GM19397 (cell line): ENCODE measurements around the gene HMGB3.
"Not testable (repeated sequence)": the region's sequence is repeated elsewhere in the genome, so short reads cannot be mapped to it uniquely, and the experiment has no call there.

ENCODE experiments used
- ATAC-seq: cut with Tn5 transposase; IDR thresholded peaks from one replicate; pipeline ENCODE4 v1.9.1; 2021; ENCODE audit warnings: mild to moderate bottlenecking, moderate library complexity; ENCODE audit not compliant: unreplicated experiment

The HMGB3 gene

DNA sequence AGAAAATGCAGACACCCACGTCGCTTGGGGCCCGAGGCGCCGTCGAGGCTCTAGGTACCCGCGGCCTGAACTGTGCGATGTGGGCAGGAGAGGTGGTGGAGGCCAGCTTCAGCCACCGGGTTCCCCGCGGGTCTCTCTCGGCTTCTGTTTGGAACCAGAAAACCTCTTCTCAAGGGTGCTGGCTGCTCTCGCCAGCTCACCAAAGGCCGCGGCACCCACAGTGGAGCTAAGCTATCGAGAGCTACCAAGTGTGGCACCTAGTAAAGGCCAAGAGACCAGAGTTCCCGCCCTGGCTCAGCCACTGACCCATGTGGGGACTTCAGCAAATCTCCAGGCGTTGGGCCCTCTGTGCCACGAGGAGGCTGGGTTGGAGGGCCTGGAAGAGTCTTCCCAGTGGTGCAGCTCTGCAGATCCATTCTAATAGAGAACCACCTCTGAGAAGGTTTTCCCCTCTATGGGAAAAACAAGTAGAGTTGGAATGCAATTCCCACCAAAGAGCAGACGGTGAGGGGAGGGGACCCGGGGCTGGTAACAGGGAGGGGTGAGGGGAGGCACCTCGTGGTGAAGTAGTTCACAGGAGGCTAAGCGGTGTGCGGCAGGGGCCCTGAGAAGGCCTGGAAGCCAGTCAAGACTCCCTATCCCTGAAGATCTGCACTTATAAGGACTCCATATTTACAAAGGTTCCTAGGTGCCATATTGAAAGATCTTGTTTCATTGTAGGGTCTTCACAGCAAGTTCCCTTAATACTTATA is 5.5 kb upstream of the HMGB3 start:
- no peak for ATAC-seq

DNA sequence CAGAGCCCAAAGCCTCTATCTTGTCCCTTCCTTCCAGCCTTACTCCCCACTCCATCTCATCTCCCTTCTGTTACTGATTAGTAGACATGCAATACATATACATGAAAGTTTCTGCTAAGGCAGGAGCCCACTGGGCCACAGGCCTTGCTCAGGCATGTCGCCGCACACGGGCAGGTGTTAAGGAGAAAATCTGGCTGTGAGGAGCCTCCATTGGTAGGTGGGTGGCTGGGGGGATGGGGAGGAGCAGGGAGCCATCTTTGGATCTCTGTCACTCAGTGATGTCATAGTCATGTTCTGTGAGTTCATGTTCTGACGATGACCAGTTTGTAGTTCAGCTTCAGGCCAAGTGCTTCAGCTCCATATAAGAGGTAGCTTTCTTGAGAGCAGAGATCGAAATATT is 2.9 kb upstream of the HMGB3 start:
- no peak for ATAC-seq

DNA sequence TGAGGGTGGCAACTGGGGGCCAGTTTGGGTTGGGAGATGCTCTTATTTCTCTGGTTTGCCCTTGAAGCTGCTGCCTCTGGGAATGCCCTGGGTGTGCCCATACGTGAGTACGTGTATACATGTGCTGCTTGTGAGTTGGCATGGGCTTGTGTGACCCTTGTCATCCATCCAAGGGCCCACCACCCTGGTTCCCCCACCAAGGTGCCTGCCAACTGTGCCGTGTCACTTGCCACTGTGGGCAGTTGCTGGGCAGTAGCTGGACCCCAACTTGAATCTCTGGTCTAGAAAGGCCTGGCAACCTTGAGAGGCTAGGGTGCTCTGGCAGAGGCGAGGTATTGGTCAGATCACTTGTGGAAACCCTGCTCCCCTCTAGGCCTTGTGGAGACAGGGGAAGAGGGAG is 2.4 kb upstream of the HMGB3 start:
- ATAC-seq: no peak

DNA sequence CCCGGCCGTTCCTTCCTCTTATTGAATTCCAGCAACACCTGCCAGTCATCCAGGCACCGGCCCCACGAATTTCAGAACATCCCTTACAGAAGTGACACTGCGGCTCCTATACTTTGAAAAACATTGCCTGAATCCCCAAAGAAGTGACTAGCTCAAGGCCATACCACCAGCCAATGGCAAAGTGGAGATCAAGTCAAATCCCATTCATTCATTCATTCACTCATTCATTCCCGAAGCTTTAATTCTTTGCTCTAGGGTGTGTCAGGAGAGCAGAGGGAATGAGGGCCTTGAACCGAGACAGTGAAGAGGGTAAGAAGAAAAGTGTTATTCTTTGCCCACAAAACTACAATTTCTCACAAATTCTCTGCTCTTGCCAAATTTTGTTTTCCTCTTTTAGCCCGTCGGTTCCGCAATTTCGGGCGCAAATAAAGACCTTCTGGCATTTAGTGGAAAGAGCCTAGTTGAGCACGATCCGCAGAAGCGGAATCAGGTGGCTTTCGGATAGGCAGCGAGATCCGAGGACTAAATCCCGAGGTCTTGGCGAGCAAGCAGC is 824 bp upstream of the HMGB3 start:
- no peak for ATAC-seq

DNA sequence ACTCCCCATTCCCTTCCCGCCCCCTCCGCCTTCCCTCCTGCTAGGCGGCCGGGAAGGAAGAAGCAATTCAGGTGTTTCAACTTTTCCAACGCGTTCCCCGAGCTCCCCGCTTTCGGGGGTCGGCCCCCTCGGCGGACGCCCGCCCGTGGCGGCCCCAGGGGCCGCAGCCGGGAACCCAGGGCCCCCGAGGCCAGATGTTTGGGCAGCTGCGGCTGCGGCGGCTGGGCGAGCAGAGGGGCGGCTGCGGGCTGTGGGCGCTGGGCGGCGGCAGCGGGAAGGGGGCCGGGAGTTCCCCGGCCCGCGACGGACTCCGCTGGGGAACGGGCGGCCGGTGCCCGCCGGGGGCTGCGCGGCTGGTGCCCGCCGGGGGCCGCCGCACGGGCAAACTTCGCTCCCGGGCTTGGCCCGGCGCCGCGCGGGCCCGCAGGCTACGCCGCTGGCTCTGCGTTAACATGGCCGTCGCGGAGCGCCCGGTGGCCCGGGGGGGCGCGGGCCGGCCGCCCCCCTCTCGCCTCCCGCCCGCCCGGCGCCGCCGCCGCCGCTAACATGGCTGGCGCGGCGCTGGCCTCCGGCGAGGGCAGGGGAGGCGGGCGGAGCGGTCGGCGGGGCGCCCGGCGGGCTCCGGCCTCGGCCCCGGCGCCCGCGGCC is 510 bp downstream of the HMGB3 start:
- peak; percentile 32 for ATAC-seq

DNA sequence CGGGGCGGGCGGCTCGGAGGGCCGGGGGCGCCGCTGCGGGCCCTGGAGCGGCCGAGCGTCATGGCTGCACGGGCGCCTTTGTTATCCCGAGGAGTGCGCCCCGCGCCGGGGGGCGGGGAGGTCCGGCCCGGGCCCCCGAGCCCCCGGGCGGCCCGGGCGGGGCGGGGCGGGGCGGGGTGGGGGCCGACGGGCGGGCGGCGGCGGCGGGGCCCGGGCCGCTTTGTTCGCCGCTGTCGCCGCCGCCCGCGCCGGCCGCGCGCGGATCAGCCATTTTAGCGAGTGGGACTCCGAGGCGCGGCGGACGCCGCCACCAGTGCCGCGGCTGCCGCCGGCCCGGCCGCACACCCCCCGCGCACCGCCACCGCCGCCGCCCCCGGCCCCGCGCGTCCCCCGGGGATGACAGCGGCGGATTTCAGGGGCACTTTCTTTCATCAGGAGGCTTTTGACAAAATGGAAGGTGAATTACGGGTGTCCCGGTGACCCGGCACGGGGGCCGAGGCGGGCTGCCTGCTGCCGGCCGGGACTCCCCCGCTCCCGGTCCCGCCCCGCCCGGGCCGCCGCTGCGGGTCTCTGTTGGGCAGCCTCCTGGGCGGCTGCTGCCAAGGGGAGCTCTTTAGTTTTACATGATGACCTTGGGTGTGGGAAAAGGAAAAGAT is 1.2 kb downstream of the HMGB3 start:
- peak; percentile 3 for ATAC-seq

DNA sequence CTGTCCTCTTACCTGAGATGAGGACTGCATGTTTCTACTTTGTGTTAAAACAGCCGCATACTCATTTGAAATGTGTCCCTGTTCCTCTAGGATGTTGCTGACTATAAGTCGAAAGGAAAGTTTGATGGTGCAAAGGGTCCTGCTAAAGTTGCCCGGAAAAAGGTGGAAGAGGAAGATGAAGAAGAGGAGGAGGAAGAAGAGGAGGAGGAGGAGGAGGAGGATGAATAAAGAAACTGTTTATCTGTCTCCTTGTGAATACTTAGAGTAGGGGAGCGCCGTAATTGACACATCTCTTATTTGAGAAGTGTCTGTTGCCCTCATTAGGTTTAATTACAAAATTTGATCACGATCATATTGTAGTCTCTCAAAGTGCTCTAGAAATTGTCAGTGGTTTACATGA is 4.6 kb downstream of the HMGB3 start:
- ATAC-seq: not testable (repeated sequence)

DNA sequence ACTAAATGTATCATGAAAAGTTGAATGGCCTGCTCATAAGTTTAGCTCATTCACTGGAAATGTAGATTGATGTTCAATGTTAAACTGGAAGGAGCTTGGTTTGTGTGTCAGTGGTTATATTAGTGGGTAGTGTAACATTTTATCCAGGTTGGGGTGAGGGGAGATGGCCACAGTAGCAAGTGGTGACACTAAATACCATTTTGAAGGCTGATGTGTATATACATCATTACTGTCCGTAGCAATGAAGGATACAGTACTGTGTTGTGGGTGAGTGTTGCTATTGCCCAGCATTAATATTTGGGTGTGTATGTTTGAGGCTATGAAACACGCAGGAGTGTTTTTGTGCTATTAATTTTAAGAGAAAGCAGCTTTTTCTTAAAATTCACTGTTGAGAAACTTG is 6.3 kb downstream of the HMGB3 start:
- ATAC-seq: no peak

DNA sequence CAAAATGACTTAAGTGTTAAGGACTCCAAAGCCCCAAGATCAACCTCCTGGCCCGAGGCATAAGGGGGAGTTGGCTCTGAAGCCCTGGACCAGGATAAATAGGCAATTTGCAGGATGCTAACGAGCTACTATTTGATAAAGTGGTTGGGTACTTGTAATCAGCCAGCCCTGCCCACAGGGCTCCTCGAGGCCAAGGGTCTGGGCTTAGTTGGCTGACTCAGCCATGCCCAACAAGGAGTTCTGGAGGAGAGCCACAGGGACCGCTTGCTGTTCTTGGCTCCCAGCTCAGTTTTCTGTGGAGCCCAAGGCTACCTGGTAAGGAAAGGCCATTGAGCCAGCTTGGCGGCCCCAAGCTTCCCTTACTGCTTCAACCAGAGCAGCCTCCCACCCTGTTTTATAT is 7.8 kb downstream of the HMGB3 start:
- no peak for ATAC-seq

DNA sequence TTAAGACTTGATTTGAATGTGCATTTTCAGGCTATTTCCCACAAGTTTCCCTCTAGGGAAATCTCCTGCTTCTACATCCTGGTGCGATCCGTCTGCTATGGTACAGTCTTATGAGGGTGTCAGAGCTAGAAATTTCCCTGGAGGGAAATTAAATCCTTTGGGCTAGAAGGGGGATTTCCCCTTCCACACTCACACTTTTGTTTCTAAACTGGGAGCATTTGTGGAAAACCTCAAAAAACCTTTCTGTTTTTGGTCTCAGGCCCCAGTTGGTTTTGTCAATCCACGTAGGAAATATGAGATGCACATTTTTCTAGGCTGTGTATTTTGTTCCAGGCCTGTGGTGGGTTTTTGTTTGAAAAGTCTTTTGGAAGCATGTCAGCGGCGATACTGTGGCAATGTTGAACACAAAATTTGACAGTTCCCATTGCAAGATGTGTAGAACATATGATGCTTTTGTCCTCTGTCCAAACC is 17.8 kb downstream of the HMGB3 start:
- no peak for ATAC-seq

DNA sequence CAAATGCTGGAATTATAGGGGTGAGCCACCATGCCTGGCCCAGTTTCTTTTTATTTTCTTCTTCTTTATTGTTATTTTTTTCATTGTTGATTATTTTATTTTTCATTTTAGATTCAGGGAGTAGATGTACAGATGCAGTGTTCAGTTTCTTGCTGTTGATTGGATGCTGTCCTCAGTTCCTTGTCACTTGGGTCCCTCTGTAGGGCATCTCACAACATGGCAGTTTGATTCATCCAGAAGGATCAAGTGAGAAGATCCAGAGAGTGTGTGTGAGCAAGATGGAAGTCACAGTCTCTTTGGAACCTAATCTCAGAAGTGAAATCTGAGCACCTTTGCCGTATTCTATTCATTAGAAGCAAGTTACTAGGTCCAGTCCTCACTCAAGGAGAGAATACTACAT is 20.9 kb downstream of the HMGB3 start:
- ATAC-seq: no peak

DNA sequence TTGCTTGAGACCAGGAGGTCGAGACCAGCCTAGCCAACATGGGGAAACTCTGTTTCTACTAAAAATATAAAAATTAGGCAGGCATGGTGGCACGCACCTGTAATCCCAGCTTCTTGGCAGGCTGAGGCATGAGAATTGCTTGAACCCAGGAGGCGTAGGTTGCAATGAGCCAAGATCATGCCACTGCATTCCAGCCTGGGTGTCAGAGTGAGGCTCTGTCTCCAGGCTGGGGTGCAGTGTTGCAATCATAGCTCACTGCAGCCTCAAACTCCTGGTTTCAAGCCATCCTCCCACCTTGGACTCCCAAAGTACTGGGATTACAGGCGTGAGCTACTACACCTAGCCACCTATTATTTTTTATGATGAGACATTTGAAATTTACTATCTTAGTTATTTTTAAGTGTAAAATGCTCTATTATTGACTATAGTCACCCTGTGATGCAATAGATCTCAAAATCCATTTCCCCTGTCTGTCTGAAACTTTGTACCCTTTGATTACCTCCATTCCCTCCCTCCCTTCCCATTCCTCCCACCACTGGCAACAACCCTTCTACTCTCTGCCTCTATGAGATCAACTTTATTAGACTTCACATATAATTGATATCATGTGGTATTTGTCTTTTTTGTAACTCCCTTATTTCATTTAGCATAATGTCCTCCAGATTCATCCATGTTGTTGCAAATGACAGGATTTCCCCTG is 23.4 kb downstream of the HMGB3 start:
- ATAC-seq: no peak

DNA sequence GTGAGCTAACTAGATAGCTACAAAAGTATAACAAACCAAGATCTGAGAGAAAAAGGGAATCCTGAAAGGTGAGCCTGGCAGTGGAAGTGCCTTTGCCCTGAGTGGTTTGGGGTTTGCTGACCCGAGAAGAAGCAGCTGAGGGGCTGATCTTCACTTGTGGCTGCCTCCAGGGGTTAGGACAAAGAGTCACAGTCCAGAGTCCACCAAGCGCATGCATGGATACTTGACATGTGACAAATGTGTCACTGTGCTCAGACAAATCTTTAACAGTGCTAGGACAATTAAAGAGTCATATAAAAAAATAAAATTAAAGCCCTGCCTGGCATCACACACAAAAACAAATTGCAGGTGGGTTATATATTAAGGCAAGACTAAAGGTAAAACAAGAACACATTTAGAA is 26.4 kb downstream of the HMGB3 start:
- no peak for ATAC-seq

DNA sequence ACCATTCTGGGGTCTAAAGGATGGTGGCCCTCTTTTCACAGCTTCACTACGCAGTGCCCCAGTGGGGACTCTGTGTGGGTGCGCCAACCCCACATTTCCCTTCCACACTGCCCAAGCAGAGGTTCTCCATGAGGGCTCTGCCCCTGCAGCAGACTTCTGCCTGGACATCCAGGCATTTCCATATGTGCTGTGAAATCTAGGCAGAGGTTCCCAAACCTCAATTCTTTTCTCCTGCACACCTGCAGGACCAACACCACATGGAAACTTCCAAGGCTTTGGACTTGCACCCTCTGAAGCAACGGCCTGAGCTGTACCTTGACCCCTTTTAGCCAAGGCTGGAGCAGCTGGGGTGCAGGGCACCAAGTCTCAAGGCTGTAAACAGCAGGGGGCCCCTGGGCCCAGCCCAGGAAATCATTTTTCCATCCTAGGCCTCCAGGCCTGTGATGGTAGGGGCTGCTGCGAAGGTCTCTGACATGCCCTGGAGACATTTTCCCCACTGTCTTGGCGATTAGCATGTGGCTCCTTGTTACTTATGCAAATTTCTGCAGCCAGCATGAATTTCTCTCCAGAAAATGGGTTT is 30.1 kb downstream of the HMGB3 start:
- ATAC-seq: no peak

DNA sequence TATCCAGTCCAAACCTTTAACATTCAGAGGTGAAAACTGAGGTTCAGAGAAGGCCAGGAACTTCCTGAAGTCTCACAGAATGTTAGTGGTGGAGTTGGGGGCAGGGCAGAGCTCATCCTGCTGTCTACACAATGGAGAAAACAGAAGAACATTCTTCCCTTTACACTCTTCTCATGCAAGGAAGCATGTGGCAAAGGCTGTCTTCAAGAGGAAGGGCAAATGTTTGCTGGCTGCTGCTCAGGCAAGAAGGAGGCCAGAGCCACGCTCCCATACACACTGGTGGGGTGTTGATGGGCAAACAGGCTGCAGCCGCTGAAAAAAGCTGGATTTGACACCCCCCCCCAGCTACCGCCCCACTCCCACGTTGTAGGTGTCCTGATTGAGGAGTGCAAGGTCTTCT is 32.5 kb downstream of the HMGB3 start:
- no peak for ATAC-seq

DNA sequence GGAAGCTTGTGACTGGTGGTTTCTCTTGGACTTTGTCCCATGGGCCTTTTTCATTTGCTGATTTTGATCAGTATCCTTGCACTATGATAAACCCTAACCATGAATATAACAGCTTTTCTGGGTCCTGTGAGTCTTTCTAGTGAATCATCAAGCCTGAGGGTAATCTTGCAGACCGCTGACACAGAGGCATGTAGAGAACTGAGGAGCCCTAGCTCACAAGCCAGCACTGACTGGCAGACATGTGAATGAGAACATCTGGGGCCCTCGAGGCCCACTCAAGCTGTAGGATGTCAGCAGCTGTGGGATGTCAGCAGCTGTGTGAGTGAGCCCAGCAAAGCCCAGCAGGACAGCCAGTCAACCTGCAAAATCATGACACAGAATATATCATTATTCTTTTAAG is 36.7 kb downstream of the HMGB3 start:
- ATAC-seq: no peak

DNA sequence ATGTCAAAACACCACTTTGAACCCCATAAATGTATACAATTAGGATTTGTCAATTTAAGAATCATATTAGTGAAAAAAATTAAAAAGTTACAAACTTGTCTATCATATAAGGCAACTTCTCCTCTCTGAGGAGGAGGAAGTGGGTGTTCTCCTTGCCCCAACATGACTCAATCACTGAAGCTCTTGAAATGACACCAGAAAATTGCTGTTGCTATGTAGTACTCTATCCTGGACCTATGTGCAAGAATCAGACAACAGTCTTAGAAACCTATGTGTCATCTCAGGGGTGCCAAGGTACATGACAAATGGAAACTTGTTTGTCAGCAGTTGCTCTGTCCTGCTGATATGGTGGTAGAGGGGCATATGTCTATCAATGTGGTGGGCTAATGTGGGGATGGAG is 47.7 kb downstream of the HMGB3 start:
- no peak for ATAC-seq

DNA sequence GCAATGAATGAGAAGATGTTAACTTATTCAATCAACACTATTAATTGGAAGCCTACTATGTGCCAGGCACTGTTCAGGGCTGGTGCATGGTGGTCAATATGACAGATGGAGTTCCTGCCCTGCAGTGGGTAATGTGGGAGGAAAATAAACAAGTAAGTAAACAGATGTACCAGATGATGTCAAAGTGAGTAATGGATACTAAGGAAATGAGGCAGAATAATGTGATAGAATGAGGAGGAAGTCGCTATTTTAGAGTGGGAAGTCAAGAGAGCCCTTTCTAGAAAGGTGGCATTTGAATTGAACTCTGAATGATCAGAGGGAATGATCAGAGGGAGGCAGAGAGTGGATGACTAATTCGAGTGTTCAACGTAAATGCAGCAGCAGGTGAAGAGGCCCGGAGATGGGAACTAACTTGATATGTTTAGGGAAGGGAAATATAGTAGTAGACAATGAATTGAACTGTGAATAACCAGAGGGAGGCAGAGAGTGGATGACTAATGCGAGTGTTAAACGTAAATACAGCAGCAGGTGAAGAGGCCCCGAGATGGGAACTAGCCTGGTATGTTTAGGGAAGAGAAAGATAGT is 48.3 kb downstream of the HMGB3 start:
- no peak for ATAC-seq

DNA sequence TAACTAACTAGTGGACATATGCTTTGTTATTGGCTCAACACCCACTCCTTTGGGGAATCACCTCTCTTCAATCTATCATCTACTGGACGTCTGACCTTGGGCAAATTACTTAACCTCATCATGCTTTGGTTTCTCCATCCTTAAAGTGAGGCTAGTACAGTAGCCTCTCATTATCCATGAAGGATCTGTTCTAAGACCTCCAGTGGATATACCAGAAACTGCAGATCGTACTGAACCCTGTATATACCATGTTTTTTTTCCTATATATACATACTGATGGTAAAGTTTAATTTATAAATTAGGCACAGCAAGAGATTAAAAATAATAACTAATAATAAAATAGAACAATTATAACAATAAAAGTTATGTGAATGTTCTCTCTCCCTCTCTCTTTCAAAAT is 56.2 kb downstream of the HMGB3 start:
- no peak for ATAC-seq
